K562 (cell line): ENCODE data around the gene GNB2. TPM values are rescaled to one million over a fixed set of nuclear protein-coding genes. Genes with fewer than 3 reads are reported as not detected.
A peak's percentile ranks its signal among the peaks of the same experiment; 100 is the strongest.

Experiments
- BACH1 ChIP-seq: fragments of 200-800 bp; sonication (Bioruptor generic); IDR thresholded peaks from 2 replicates; pipeline ENCODE4 v1.6.1; 2016; ENCODE audit warnings: missing genetic modification characterization, missing compliant biosample characterization
- GATAD2A ChIP-seq: fragments of 450-650 bp; IDR thresholded peaks from 2 replicates; pipeline ENCODE4 v1.6.1; 2017
- HMG20B ChIP-seq: fragments of 250-450 bp; sonication (Bioruptor Pico); IDR thresholded peaks from 2 replicates; pipeline ENCODE4 v1.5.0; 2021; ENCODE audit warnings: mild to moderate bottlenecking
- NCOA1 ChIP-seq: fragments of 450-650 bp; IDR thresholded peaks from 2 replicates; pipeline ENCODE4 v1.6.1; 2016; ENCODE audit warnings: low read depth
- POU5F1 ChIP-seq: fragments of 150-350 bp; IDR thresholded peaks from 2 replicates; pipeline ENCODE4 v1.6.1; 2014; ENCODE audit warnings: borderline replicate concordance, low read length, low read depth, mild to moderate bottlenecking; ENCODE audit not compliant: partially characterized antibody
- PREB ChIP-seq: sonication (generic); formaldehyde crosslinking; IDR thresholded peaks from 2 replicates; pipeline ENCODE4 v1.8.1; 2023; ENCODE audit warnings: mild to moderate bottlenecking, missing genetic modification reagents
- ZBTB1 ChIP-seq: sonication (generic); formaldehyde crosslinking; IDR thresholded peaks from 2 replicates; pipeline ENCODE4 v1.8.1; 2023; ENCODE audit warnings: missing genetic modification reagents, low read depth, mild to moderate bottlenecking, borderline replicate concordance
- ZFP91 ChIP-seq: sonication (generic); formaldehyde crosslinking; IDR thresholded peaks from 2 replicates; pipeline ENCODE4 v1.8.0; 2022; ENCODE audit warnings: mild to moderate bottlenecking, missing genetic modification reagents
- ZNF140 ChIP-seq: fragments of 250-450 bp; sonication (Bioruptor Pico); IDR thresholded peaks from 2 replicates; pipeline ENCODE4 v1.8.0; 2021; ENCODE audit warnings: moderate library complexity, mild to moderate bottlenecking, inconsistent platforms
- ZNF347 ChIP-seq: fragments of 450-650 bp; formaldehyde crosslinking; IDR thresholded peaks from 2 replicates; pipeline ENCODE4 v1.4.0; 2020; ENCODE audit warnings: low read depth, mild to moderate bottlenecking, moderate library complexity
- polyA plus RNA-seq, 8 experiments: library from polyadenylated mRNA; depleted of rRNA in 4 of 8; stranded (reverse) in 5 of 8; unstranded in 3 of 8; fragments of >200 nt; fragmentation: Nextera tagmentation in 2 of 8; fragmentation: Illumina TruSeq in 1 of 8; extraction: Ambion mirVana in 2 of 8; extraction: Trizol in 1 of 8; gene quantifications; 2 replicates each; pipeline versions ENCODE4 v1.2.1 to v1.2.3, GENCODE V29; 2011 to 2014; ENCODE audit warnings: inconsistent platforms in 1 of 8, missing spikeins in 1 of 8
- total RNA-seq, 7 experiments: library from RNA; depleted of rRNA in 6 of 7; stranded (reverse); fragments of >200 nt in 6 of 7; fragmentation: Illumina TruSeq in 2 of 7; extraction: Trizol in 2 of 7; gene quantifications; 2 replicates each; pipeline versions ENCODE4 v1.2.1 to v1.2.3, GENCODE V29; 2011 to 2021; ENCODE audit warnings: low replicate concordance in 1 of 7
- TF ChIP-seq, protein P1 (sequence below): sonication (generic); formaldehyde crosslinking; IDR thresholded peaks from 2 replicates; pipeline ENCODE4 v1.8.0; 2023; ENCODE audit warnings: mild to moderate bottlenecking, missing genetic modification reagents
- TF ChIP-seq, protein P2 (sequence below): IDR thresholded peaks from 2 replicates; pipeline ENCODE4 v1.6.1; 2016; ENCODE audit warnings: missing genetic modification characterization, missing compliant biosample characterization
- TF ChIP-seq, protein P3 (sequence below): fragments of 200-800 bp; sonication (Bioruptor generic); IDR thresholded peaks from 2 replicates; pipeline ENCODE4 v1.6.1; 2016; ENCODE audit warnings: missing genetic modification characterization, missing compliant biosample characterization

The GNB2 gene
- total and polyA plus RNA-seq, 9 of the 15 experiments (the other 6 are each of a cell fraction or from before 2014, with no cell fraction given), result 0.65 to 320 (median 104) TPM

GRCh38 chr7:100673302-100673941, at the start of gene GNB2 (continued):
- TF ChIP-seq, protein P1, sequence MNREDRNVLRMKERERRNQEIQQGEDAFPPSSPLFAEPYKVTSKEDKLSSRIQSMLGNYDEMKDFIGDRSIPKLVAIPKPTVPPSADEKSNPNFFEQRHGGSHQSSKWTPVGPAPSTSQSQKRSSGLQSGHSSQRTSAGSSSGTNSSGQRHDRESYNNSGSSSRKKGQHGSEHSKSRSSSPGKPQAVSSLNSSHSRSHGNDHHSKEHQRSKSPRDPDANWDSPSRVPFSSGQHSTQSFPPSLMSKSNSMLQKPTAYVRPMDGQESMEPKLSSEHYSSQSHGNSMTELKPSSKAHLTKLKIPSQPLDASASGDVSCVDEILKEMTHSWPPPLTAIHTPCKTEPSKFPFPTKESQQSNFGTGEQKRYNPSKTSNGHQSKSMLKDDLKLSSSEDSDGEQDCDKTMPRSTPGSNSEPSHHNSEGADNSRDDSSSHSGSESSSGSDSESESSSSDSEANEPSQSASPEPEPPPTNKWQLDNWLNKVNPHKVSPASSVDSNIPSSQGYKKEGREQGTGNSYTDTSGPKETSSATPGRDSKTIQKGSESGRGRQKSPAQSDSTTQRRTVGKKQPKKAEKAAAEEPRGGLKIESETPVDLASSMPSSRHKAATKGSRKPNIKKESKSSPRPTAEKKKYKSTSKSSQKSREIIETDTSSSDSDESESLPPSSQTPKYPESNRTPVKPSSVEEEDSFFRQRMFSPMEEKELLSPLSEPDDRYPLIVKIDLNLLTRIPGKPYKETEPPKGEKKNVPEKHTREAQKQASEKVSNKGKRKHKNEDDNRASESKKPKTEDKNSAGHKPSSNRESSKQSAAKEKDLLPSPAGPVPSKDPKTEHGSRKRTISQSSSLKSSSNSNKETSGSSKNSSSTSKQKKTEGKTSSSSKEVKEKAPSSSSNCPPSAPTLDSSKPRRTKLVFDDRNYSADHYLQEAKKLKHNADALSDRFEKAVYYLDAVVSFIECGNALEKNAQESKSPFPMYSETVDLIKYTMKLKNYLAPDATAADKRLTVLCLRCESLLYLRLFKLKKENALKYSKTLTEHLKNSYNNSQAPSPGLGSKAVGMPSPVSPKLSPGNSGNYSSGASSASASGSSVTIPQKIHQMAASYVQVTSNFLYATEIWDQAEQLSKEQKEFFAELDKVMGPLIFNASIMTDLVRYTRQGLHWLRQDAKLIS (CRISPR knock-in tag), result peak; percentile 75; the same call in 1 of the 2 replicates
- no peak for TF ChIP-seq ZNF347 (CRISPR knock-in tag)
- TF ChIP-seq POU5F1, result no peak
- 0 out of 2 replicates have a peak, but pooled peaks have one; percentile 7 for TF ChIP-seq GATAD2A
- TF ChIP-seq NCOA1, result peak; percentile 53; the same call in 1 of the 2 replicates
- TF ChIP-seq, protein P2, sequence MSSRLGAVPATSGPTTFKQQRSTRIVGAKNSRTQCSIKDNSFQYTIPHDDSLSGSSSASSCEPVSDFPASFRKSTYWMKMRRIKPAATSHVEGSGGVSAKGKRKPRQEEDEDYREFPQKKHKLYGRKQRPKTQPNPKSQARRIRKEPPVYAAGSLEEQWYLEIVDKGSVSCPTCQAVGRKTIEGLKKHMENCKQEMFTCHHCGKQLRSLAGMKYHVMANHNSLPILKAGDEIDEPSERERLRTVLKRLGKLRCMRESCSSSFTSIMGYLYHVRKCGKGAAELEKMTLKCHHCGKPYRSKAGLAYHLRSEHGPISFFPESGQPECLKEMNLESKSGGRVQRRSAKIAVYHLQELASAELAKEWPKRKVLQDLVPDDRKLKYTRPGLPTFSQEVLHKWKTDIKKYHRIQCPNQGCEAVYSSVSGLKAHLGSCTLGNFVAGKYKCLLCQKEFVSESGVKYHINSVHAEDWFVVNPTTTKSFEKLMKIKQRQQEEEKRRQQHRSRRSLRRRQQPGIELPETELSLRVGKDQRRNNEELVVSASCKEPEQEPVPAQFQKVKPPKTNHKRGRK (tag), result no peak
- no peak for TF ChIP-seq ZBTB1 (CRISPR knock-in tag)
- no peak for TF ChIP-seq ZNF140 (CRISPR knock-in tag)
- 0 out of 2 replicates have a peak, but pooled peaks have one; percentile 58 for TF ChIP-seq ZFP91 (CRISPR knock-in tag)
- peak; percentile 47; the same call in 1 of the 2 replicates for TF ChIP-seq PREB
- TF ChIP-seq BACH1, result no peak
- TF ChIP-seq HMG20B (CRISPR knock-in tag), result no peak
- TF ChIP-seq, protein P3, sequence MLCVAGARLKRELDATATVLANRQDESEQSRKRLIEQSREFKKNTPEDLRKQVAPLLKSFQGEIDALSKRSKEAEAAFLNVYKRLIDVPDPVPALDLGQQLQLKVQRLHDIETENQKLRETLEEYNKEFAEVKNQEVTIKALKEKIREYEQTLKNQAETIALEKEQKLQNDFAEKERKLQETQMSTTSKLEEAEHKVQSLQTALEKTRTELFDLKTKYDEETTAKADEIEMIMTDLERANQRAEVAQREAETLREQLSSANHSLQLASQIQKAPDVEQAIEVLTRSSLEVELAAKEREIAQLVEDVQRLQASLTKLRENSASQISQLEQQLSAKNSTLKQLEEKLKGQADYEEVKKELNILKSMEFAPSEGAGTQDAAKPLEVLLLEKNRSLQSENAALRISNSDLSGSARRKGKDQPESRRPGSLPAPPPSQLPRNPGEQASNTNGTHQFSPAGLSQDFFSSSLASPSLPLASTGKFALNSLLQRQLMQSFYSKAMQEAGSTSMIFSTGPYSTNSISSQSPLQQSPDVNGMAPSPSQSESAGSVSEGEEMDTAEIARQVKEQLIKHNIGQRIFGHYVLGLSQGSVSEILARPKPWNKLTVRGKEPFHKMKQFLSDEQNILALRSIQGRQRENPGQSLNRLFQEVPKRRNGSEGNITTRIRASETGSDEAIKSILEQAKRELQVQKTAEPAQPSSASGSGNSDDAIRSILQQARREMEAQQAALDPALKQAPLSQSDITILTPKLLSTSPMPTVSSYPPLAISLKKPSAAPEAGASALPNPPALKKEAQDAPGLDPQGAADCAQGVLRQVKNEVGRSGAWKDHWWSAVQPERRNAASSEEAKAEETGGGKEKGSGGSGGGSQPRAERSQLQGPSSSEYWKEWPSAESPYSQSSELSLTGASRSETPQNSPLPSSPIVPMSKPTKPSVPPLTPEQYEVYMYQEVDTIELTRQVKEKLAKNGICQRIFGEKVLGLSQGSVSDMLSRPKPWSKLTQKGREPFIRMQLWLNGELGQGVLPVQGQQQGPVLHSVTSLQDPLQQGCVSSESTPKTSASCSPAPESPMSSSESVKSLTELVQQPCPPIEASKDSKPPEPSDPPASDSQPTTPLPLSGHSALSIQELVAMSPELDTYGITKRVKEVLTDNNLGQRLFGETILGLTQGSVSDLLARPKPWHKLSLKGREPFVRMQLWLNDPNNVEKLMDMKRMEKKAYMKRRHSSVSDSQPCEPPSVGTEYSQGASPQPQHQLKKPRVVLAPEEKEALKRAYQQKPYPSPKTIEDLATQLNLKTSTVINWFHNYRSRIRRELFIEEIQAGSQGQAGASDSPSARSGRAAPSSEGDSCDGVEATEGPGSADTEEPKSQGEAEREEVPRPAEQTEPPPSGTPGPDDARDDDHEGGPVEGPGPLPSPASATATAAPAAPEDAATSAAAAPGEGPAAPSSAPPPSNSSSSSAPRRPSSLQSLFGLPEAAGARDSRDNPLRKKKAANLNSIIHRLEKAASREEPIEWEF (CRISPR knock-in tag), result no peak
